H9 (cell line): ENCODE results near the gene TCF7L1. TPM values are rescaled to one million over a fixed set of nuclear protein-coding genes. Genes with fewer than 3 reads are reported as not detected.

Experiments
- DNase-seq: peaks from one replicate; pipeline ENCODE4 v3.0.0-alpha.2; 2017
- H2AFZ ChIP-seq: one replicate; pipeline ENCODE4 v1.6.1; 2013; ENCODE audit warnings: mild to moderate bottlenecking, low read length, control low read depth, moderate library complexity
- H2AK5ac ChIP-seq: 2 replicates; pipeline ENCODE4 v1.6.1; 2013; ENCODE audit warnings: low read length, control low read depth, mixed read lengths; ENCODE audit not compliant: insufficient read length
- H2BK120ac ChIP-seq: one replicate; pipeline ENCODE4 v1.6.1; 2013; ENCODE audit warnings: low read depth, mild to moderate bottlenecking, low read length, control low read depth, inconsistent platforms; ENCODE audit not compliant: poor library complexity, severe bottlenecking
- H2BK12ac ChIP-seq: 2 replicates; pipeline ENCODE4 v1.6.1; 2013; ENCODE audit warnings: low read length, control low read depth, mixed read lengths, low read depth; ENCODE audit not compliant: insufficient read length
- H2BK15ac ChIP-seq: 2 replicates; pipeline ENCODE4 v1.6.1; 2013; ENCODE audit warnings: low read depth, low read length, control low read depth
- H2BK20ac ChIP-seq: one replicate; pipeline ENCODE4 v1.6.1; 2013; ENCODE audit warnings: low read depth, mild to moderate bottlenecking, low read length, control low read depth, inconsistent platforms; ENCODE audit not compliant: poor library complexity, severe bottlenecking
- H2BK5ac ChIP-seq: 2 replicates; pipeline ENCODE4 v1.6.1; 2013; ENCODE audit warnings: low read length, control low read depth, mixed read lengths; ENCODE audit not compliant: insufficient read length
- H3K14ac ChIP-seq: 2 replicates; pipeline ENCODE4 v1.6.1; 2013; ENCODE audit warnings: low read length, control low read depth; ENCODE audit not compliant: insufficient read depth
- H3K18ac ChIP-seq: 2 replicates; pipeline ENCODE4 v1.6.1; 2013; ENCODE audit warnings: low read depth, mild to moderate bottlenecking, mixed read lengths, low read length, control low read depth; ENCODE audit not compliant: insufficient read length
- H3K23ac ChIP-seq: 2 replicates; pipeline ENCODE4 v1.6.1; 2013; ENCODE audit warnings: low read length, control low read depth, mixed read lengths, low read depth; ENCODE audit not compliant: insufficient read length
- H3K23me2 ChIP-seq: 2 replicates; pipeline ENCODE4 v1.6.1; 2013; ENCODE audit warnings: low read depth, mild to moderate bottlenecking, mixed read lengths, low read length, control low read depth; ENCODE audit not compliant: insufficient read length, poor library complexity, severe bottlenecking
- H3K27ac ChIP-seq: 2 replicates; pipeline ENCODE4 v1.5.1; 2013; ENCODE audit warnings: low read length, control low read depth, mixed read lengths, low read depth; ENCODE audit not compliant: insufficient read length
- H3K27me3 ChIP-seq: 2 replicates; pipeline ENCODE4 v1.6.1; 2013; ENCODE audit warnings: low read length, control low read depth, inconsistent platforms; ENCODE audit not compliant: insufficient read depth
- H3K4ac ChIP-seq: 2 replicates; pipeline ENCODE4 v1.6.1; 2013; ENCODE audit warnings: low read depth, mild to moderate bottlenecking, control low read depth, inconsistent platforms, low read length, moderate library complexity
- H3K4me1 ChIP-seq: 2 replicates; pipeline ENCODE4 v1.6.1; 2013; ENCODE audit warnings: low read length, control low read depth, inconsistent platforms; ENCODE audit not compliant: insufficient read depth
- H3K4me2 ChIP-seq: 2 replicates; pipeline ENCODE4 v1.6.1; 2013; ENCODE audit warnings: low read length, control low read depth, mixed read lengths; ENCODE audit not compliant: insufficient read length, insufficient read depth
- H3K56ac ChIP-seq: 2 replicates; pipeline ENCODE4 v1.6.1; 2013; ENCODE audit warnings: low read depth, mild to moderate bottlenecking, mixed read lengths, low read length, control low read depth; ENCODE audit not compliant: insufficient read length
- H3K79me1 ChIP-seq: 2 replicates; pipeline ENCODE4 v1.6.1; 2013; ENCODE audit warnings: low read depth, mild to moderate bottlenecking, moderate library complexity, low read length, control low read depth, inconsistent platforms; ENCODE audit not compliant: insufficient read depth, poor library complexity, severe bottlenecking
- H3K79me2 ChIP-seq: 2 replicates; pipeline ENCODE4 v1.6.1; 2013; ENCODE audit warnings: low read length, control low read depth, inconsistent platforms; ENCODE audit not compliant: insufficient read depth
- H3K9ac ChIP-seq: 2 replicates; pipeline ENCODE4 v1.6.1; 2013; ENCODE audit warnings: low read length, control low read depth, mixed read lengths; ENCODE audit not compliant: insufficient read length; ENCODE audit errors: extremely low read depth
- H3K9me3 ChIP-seq: one replicate; pipeline ENCODE4 v1.6.1; 2013; ENCODE audit warnings: low read depth, low read length, inconsistent platforms; ENCODE audit not compliant: control insufficient read depth
- H3T11ph ChIP-seq: one replicate; pipeline ENCODE4 v1.6.1; 2013; ENCODE audit warnings: mild to moderate bottlenecking, low read length, control low read depth, inconsistent platforms
- H4K20me1 ChIP-seq: one replicate; pipeline ENCODE4 v1.6.1; 2013; ENCODE audit not compliant: control insufficient read depth, insufficient read length, insufficient read depth
- H4K5ac ChIP-seq: 2 replicates; pipeline ENCODE4 v1.6.1; 2013; ENCODE audit warnings: low read depth, mild to moderate bottlenecking, mixed read lengths, low read length, control low read depth; ENCODE audit not compliant: insufficient read length
- H4K8ac ChIP-seq: replicated peaks from 2 replicates; pipeline ENCODE4 v1.6.1; 2013; ENCODE audit warnings: low read length, control low read depth, mixed read lengths, low read depth; ENCODE audit not compliant: insufficient read length
- H4K91ac ChIP-seq: 2 replicates; pipeline ENCODE4 v1.6.1; 2013; ENCODE audit warnings: low read depth, mild to moderate bottlenecking, moderate library complexity, mixed read lengths, low read length, control low read depth; ENCODE audit not compliant: insufficient read length
- H3K27ac Mint-ChIP-seq, 3 experiments: 2 replicates in 2 of 3; 3 replicates in 1 of 3; pipeline ENCODE4 v1.8.0; 2020 to 2021; ENCODE audit warnings: mixed read lengths in 3 of 3, mild to moderate bottlenecking in 1 of 3, moderate library complexity in 1 of 3
- H3K27me3 Mint-ChIP-seq: 2 replicates; pipeline ENCODE4 v1.8.0; 2021; ENCODE audit warnings: low read depth, mild to moderate bottlenecking, moderate library complexity, mixed read lengths
- H3K36me3 Mint-ChIP-seq, 3 experiments: 2 replicates in 2 of 3; 3 replicates in 1 of 3; pipeline ENCODE4 v1.8.0; 2020 to 2021; ENCODE audit warnings: low read depth in 3 of 3, mixed read lengths in 3 of 3; ENCODE audit not compliant: insufficient read depth in 1 of 3
- H3K4me1 Mint-ChIP-seq, 2 experiments: 2 replicates each; pipeline ENCODE4 v1.8.0; 2020; ENCODE audit warnings: mixed read lengths in 2 of 2
- H3K4me3 Mint-ChIP-seq, 2 experiments: 2 replicates in 1 of 2; 3 replicates in 1 of 2; pipeline ENCODE4 v1.8.0; 2020 to 2021; ENCODE audit warnings: mild to moderate bottlenecking in 2 of 2, mixed read lengths in 2 of 2, moderate library complexity in 1 of 2
- H3K9me3 Mint-ChIP-seq, 2 experiments: 2 replicates in 1 of 2; 3 replicates in 1 of 2; pipeline ENCODE4 v1.8.0; 2020; ENCODE audit warnings: mild to moderate bottlenecking in 2 of 2, mixed read lengths in 2 of 2, moderate library complexity in 1 of 2
- WGBS: extraction: QIAGEN DNeasy Blood & Tissue Kit; methylation state at CpG from one replicate; pipeline ENCODE4 v1.1.7; 2013; ENCODE audit warnings: missing lambda C conversion rate, low lambda C conversion rate, mixed read lengths; ENCODE audit not compliant: insufficient read length; ENCODE audit errors: extremely low coverage; 5-methylcytosine and 5-hydroxymethylcytosine counted together
- total RNA-seq: library from RNA; stranded (reverse); gene quantifications from 2 replicates; pipeline ENCODE4 v1.2.1, GENCODE V29; 2021
- TF ChIP-seq, protein P1 (sequence below): fragments of 200-600 bp; sonication (generic); conservative IDR thresholded peaks from 3 replicates; pipeline ENCODE4 v1.8.0; 2021; ENCODE audit warnings: antibody characterized with exemption, mild to moderate bottlenecking

The TCF7L1 gene
- total RNA-seq, 1 experiment from 2014 or later = 112 TPM

DNA sequence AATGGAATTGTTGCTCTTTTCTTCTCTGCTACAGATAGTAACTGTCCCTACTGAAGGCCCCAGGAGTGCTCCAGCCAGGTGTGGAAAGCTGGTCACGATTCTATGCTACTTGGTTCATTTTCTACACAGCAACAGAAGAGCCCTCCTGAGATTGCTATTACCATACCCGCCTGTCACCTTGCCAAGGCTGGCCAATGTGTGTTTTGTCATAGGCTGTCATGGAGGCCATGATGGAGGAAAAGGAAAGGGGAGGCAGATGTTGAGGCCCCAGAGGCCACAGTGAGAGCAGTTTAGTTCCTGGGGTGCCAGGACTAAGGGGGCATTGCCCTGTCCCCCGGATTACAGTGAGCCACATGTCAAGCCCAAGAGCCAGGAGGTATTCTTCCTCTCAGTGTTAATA lies 222.3 kb downstream of the TCF7L1 start:
- Mint-ChIP-seq H3K4me1 (peaks cover 5 to 12% of the 10 kb centered on the region in 2 experiments; a peak in 3 of 4 replicates), H3K27me3 (no peaks in the 10 kb centered on the region), H3K4me3 (peak overlapping the region; percentile 91 to 99), H3K9me3 (no peaks in the 10 kb centered on the region), H3K27ac (no peak overlapping the region), H3K36me3 (peaks cover 6 to 20% (median 6%) of the 10 kb centered on the region in 3 experiments; a peak in 6 of 7 replicates)
- TF ChIP-seq, protein P1, sequence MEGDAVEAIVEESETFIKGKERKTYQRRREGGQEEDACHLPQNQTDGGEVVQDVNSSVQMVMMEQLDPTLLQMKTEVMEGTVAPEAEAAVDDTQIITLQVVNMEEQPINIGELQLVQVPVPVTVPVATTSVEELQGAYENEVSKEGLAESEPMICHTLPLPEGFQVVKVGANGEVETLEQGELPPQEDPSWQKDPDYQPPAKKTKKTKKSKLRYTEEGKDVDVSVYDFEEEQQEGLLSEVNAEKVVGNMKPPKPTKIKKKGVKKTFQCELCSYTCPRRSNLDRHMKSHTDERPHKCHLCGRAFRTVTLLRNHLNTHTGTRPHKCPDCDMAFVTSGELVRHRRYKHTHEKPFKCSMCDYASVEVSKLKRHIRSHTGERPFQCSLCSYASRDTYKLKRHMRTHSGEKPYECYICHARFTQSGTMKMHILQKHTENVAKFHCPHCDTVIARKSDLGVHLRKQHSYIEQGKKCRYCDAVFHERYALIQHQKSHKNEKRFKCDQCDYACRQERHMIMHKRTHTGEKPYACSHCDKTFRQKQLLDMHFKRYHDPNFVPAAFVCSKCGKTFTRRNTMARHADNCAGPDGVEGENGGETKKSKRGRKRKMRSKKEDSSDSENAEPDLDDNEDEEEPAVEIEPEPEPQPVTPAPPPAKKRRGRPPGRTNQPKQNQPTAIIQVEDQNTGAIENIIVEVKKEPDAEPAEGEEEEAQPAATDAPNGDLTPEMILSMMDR = no peak
- no peaks in the 10 kb centered on the region for H3K27me3 ChIP-seq
- H3K18ac ChIP-seq = no peak overlapping the region
- no peak overlapping the region for H3K27ac ChIP-seq
- WGBS = no CpG with 5 or more reads among the region's 3 CpGs
- no peak overlapping the region for H2BK5ac ChIP-seq
- H3K4me2 ChIP-seq = peak overlapping the region; percentile 89
- no peak overlapping the region for H2BK12ac ChIP-seq
- H3K56ac ChIP-seq = no peak overlapping the region
- H2BK15ac ChIP-seq = no peak overlapping the region
- H3K9me3 ChIP-seq = no peaks in the 10 kb centered on the region
- no peak overlapping the region for H2AK5ac ChIP-seq
- H3K79me2 ChIP-seq = no peaks in the 10 kb centered on the region
- H2BK20ac ChIP-seq = no peak overlapping the region
- no peak overlapping the region for H3T11ph ChIP-seq
- no peak overlapping the region for H3K14ac ChIP-seq
- no peaks in the 10 kb centered on the region for H3K79me1 ChIP-seq
- no peaks in the 10 kb centered on the region for H3K4me1 ChIP-seq
- no peak overlapping the region for H2BK120ac ChIP-seq
- H3K23me2 ChIP-seq = peaks cover 12% of the 10 kb centered on the region
- no peak overlapping the region for H3K4ac ChIP-seq
- H3K9ac ChIP-seq = no peak overlapping the region
- H2AFZ ChIP-seq = no peak overlapping the region
- DNase-seq = no peak
- no peaks in the 10 kb centered on the region for H4K20me1 ChIP-seq
- no peak overlapping the region for H4K91ac ChIP-seq
- H4K5ac ChIP-seq = no peak overlapping the region
- no peak overlapping the region for H4K8ac ChIP-seq
- H3K23ac ChIP-seq = no peak overlapping the region
